Stimulated activated CD8-positive, alpha-beta memory T cell treated with anti-CD3 and anti-CD28 coated beads, Interleukin-4, amount 100 ng/mL, for 1 hour (primary cell): Measurements from ENCODE around the gene ARHGEF4.
"Not testable (repeated sequence)": the region's sequence is repeated elsewhere in the genome, so short reads cannot be mapped to it uniquely, and the experiment has no call there.

ENCODE experiments used
- DNase-seq, 2 donors: peaks; one replicate each; pipeline ENCODE4 v3.0.0-alpha.2; 2020; ENCODE audit warnings: low read depth in 2 of 2, low spot score in 1 of 2

ARHGEF4 gene

GRCh38 chr2:130884013-130884412 lies 47.3 kb downstream of the ARHGEF4 start:
- DNase-seq, result no peak

- DNase-seq, result no peak
These were observed 47.8 kb downstream of the ARHGEF4 start for GRCh38 chr2:130884503-130884902.

DNA sequence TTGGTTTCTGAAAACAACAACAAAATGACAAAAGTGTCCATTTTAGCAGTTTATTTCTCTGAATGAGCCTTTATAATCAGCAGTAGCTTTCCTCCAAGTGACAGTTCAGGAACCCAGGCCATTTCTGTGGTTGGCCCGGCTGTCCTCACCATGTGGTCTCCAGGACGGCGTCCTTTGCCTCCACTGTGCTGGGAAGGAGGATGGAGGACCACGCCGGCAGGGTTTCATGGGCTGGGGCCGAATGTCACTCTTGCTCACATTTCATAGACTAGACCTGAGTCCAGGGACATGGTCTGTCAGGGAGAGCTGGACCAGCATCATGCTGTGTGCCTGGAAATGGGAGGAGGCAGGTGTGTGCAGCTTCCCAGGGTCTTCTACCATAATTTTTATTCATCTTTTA lies 50.9 kb downstream of the ARHGEF4 start:
- no peak for DNase-seq

GRCh38 chr2:130890941-130891669 lies 54.4 kb downstream of the ARHGEF4 start:
- DNase-seq, result no peak

- DNase-seq, result no peak
These were observed 55.3 kb downstream of the ARHGEF4 start for GRCh38 chr2:130891966-130892365.

GRCh38 chr2:130892793-130893785 lies 56.4 kb downstream of the ARHGEF4 start:
- no peak for DNase-seq

DNA sequence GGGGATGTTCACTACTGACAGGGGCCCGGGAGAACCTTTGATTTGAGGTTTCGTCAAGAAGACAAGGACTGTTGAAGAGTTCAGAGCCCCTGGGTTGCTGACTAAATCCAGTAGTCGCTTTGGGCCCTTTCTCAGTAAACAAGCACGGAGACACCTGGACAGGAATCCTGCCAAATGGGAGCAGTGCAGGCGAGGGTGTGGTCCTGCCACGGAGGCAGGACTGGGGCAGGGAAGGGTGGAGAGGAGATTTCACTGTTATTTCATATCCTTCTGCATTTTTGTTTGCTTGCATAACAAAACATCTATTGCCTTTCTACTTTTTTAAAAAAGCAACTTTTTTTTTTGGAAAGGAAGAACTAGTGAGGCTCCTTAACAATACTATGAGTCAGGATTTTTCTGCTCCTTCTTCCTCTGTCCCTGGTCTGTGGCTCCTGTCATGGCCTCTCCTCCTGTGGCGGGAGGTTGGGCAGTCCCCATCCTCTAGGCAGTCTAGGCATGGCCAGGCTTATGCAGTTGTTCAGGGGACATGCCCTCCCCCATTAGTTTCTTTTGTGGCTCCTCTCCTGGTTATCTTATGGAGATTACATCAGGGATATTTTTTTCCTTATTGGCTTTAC lies 57.7 kb downstream of the ARHGEF4 start:
- no peak for DNase-seq

DNA sequence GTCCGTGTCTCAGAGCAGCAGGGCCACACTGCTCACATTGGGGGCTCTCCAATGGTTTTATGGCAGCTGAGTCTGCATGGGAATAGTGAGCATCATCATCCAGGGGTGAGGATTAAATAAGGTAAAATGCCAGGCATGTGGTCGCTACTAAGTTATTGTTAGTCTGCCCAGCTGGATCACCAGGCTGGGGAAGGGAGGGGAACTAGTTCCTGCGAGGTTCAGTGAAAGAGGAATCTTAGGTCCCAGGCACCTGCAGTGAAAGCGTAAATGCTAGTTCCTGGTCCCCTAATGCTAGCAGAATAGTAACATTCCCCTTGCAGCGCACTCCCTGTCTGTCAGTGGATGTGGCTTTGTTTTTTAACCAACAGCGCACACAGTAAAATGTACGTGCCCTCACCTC lies 60.1 kb downstream of the ARHGEF4 start:
- DNase-seq, result no peak

DNA sequence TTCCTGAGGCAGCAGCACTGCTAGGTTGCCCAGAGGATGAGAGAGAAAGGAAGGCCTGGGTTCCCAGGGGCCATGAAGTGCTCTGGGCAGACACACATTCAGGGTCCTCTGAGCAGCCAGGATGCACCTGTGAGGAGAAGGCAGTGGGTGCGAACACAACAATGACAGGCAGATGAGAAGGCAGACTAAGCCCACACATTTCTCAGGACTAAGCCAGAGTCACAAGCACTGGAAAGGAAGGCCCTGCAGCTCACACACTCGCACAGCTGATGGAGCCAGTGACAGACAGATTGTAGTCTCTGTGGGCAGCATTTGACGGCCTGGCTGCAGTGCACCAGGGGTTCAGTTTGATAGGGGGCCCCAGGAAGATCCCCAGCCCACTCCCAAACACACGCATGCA lies 61.8 kb downstream of the ARHGEF4 start:
- DNase-seq, result no peak

DNA sequence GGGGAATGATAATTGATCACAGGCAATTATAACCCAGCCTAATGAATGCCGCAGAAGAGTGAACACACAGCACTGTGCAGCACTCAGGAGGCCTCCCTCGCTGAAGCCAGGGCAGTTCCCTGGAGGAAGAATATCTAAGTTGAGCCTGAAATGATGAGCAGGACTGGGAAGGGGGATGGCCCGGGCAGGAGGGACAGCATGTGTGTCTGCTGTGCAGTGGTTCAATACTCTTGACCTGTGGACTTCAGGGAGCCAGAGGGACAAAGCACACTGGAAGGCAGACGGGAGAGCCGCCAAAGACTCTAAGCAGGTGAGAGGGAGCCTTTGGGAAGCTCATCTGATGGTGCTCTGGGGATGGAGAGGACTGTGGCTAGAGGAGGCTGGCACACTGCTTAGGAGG lies 62.6 kb downstream of the ARHGEF4 start:
- DNase-seq, result no peak

GRCh38 chr2:130901061-130901460 lies 64.3 kb downstream of the ARHGEF4 start:
- DNase-seq, result no peak

DNA sequence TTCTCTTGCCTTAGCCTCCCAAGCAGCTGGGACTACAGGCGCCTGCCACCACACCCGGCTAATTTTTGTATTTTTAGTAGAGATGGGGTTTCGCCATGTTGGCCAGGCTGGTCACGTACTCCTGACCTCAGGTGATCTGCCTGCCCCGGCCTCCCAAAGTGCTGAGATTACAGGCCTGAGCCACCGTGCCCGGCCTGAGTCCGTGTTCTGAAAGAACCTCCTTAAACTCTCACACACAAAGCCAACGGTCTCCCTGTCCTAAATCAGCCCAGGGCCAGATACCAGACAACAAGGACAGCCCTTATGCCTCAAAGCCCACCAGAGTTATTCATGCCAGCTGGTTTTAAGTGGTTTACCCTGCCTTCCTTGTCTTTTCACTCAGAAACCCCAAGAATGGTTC lies 64.9 kb downstream of the ARHGEF4 start:
- not testable (repeated sequence) for DNase-seq

DNA sequence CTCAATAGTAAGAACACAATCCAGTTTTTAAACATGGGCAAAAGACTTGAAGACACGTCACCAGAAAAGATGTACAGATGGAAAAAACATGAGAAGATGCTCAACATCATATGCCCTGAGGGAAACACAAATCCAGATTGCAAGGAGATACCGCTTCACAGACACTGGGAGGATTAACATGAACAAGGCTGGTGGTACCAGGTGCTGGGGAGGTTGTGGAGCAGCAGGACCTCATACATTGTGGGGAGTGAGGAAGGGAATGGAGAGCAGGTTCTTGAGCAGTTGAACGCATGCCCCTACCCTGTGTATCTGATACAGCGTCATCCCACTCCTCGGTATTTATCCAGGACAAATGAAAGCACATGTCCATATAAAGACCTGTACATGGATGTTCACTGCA lies 72.1 kb downstream of the ARHGEF4 start:
- DNase-seq, result no peak

- DNase-seq, result no peak
These were observed 74.2 kb downstream of the ARHGEF4 start for GRCh38 chr2:130910931-130911330.

GRCh38 chr2:130911482-130911881 lies 74.8 kb downstream of the ARHGEF4 start:
- no peak for DNase-seq

DNA sequence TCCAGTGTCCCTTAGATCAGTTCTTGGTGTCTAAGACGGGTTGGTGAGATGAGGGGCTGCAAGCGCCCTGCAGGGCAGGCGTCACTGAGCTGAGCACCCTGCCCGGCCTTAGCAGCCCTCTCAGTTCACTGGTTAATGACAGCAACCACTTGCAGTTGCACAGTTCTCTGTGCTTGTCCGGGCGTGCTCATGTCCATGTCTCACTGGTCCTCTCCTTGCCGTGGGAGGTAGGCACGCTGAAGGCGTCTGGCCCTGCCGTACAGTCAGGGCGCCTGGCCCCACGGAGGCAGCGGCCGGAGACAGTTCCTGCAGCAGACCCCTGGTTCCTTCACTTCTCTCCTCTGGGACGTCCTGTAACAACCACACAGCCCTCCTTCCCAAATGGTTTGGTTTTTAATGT lies 75.3 kb downstream of the ARHGEF4 start:
- no peak for DNase-seq

DNA sequence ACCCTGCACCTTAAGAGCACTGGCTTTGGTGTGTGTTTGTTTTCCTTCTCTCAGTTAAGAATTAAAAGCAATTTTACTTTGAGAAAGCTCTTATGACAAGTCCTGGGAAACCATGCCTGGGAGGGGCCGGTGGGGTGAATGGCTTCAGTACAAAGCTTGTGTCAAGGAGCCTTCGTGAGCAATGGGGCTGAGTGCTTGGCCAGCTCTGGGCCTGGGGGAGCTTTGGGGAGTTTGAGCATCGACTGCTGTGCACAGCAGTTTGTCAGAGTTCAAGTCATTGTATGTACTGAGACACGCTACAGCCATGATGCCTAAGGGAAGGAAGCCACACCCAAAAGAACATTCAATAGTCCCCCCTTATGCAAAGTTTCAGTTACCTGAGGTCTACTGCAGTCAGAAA lies 75.8 kb downstream of the ARHGEF4 start:
- DNase-seq, result no peak

GRCh38 chr2:130913891-130914290 lies 77.2 kb downstream of the ARHGEF4 start:
- no peak for DNase-seq

DNA sequence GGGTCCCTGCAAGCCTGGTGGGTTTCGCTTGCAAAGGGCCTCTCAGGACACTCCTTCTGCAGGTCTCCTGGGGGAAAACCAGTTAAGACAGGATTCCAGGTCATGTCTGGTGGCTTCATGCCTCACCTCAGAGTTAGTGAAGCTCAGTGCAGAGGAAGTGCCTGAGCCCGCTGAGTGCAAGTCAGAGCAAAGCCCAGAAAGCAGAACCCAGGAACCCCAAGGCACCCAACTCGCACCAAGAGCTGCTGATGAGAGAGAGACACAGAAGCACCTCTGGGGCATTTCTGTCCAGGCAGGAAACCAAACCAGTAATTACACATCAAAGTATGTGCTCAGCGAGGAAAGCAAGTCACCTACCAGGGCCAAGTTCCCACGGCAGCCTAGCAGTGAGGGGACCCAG lies 78.4 kb downstream of the ARHGEF4 start:
- DNase-seq, result no peak

GRCh38 chr2:130915595-130916437 lies 79.1 kb downstream of the ARHGEF4 start:
- DNase-seq, result no peak

- no peak for DNase-seq
These were observed 79.7 kb downstream of the ARHGEF4 start for GRCh38 chr2:130916438-130916705.
